ENCODE results near the gene DACT1.

Gene DACT1

DNA sequence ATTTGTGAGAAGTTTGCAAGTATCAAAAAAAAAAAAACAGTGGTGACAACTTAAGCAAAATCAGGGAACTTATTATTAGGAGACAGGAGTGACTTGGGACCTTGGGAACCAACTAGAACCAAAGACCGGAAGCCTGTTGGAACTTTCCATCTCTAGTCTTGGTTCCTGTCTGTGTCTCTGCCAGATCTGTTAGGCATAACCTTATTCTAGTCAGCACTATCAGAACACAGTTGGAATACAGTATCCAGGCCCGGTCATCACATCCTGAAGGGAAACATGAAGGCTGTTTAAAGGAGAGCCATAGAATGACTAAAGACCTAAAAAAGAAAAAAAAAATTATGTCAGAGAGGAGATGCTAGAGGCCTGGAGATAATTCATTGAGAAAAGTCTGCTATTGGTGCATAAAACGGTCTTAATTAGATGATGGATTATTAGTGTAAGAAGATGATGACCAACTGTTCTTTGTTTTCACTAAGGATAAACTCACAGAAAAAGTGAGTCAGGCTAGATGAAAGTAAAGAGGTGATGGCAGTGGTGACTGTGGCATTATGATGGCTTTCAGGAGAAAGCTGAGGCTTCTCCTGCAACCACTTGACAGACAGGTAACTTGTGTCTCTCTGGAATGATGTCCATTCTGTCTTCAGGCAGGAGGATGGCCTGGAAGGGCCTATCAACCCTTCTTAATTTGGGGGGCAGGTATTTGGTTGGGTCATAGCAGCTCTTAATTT lies 28.2 kb downstream of the DACT1 start:
- CTCF ChIA-PET = interaction anchor here (0.8 to 0.9 kb wide), 2 partner anchors 15 to 23 kb away, joined by 3 read pairs; no protein-coding TSS in a partner anchor
- H3K27ac Mint-ChIP-seq = no peak overlapping the region

DNA sequence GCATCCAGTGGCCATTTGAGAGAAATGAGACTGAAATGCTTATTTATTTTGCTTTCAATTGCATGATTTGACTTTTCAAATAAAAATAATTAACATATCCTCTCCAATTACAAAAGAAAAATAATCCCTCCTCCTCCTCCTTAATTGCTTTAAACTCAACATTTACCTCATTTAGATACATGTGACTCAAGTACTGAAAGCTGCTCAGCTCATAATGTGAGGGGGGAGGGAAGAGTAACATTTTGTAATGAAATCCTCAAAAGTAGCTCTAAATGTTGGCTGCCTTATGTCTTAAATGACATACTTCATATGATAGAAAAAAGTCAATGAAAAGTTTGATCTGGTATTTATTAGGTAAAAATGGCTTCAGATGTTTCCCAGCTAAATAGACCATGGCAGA lies 29.0 kb downstream of the DACT1 start:
- Mint-ChIP-seq H3K36me3 (peaks cover 2% of the 10 kb centered on the region), H3K27ac (no peak overlapping the region), H3K9me3 (no peaks in the 10 kb centered on the region), H3K4me1 (peaks cover 32% of the 10 kb centered on the region), H3K27me3 (no peaks in the 10 kb centered on the region), H3K4me3 (no peak overlapping the region)
- CTCF ChIA-PET = interaction anchor here (0.9 kb wide), 1 partner anchor 24 kb away, joined by 3 read pairs; no protein-coding TSS in a partner anchor
- DNase-seq = no peak

More for the DNA sequence above, 28.2 kb downstream of the DACT1 start:
- Mint-ChIP-seq H3K4me1 (peaks cover 35% of the 10 kb centered on the region), H3K9me3 (no peaks in the 10 kb centered on the region), H3K27me3 (no peaks in the 10 kb centered on the region), H3K36me3 (peaks cover 2% of the 10 kb centered on the region), H3K4me3 (no peak overlapping the region)
- no peak for DNase-seq

DNA sequence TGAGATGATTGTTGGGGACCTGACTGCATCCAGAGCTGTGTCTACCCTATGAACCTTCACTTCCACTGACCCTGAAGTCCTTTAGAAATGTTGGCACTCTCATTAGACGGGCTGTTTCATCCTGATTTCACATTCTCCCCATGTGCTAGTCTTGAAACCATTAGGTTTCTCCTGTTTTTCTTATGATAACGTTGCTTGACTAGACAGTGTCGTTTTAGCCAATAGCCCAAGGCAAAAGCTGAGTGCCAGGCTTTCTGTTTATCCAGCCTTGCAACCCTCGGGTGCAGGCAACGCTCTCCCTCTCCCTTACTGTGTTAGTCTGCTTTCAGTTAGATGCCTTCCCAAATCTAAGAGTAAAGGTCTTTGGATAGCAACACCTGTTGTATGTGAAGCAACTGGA lies 30.1 kb downstream of the DACT1 start:
- Mint-ChIP-seq H3K27me3 (peaks cover 3% of the 10 kb centered on the region), H3K27ac (no peak overlapping the region), H3K4me3 (no peak overlapping the region), H3K4me1 (peaks cover 21% of the 10 kb centered on the region), H3K36me3 (peaks cover 2% of the 10 kb centered on the region), H3K9me3 (no peaks in the 10 kb centered on the region)
- no peak for DNase-seq
- CTCF ChIA-PET = no interaction called here

DNA sequence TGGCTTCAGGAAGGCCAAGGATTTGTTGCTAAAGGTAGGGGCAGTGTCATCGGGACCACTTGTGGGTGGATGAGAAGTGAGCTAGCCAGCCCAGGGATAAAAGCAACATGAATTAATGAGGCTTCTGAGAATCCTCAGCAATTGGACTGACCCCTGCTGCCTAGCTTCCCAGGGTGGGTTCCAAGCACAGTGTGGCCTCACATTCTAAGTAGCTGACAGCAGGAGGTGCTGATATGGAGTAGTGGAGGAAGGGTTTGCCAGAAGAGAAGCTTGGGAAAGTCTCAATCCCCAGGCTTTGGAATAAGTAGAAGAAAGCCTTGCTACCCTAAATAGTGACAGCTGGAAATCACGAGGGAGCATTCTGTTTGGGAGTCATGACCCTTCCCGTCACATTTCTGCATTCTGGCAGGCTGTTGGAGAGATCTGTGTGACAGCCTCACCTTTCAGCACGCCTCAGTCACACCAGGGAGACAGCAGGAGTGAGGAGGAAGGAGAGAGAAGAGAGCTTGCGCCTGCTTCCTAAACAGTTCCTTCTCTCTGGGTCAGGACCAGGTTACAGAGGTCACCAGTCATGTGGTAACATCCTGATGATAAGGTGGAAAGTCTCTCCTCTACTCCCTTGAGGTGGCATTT lies 31.2 kb downstream of the DACT1 start:
- CTCF ChIA-PET = no interaction called here
- no peaks in the 10 kb centered on the region for H3K36me3 Mint-ChIP-seq
- H3K4me1 Mint-ChIP-seq = peaks cover 12% of the 10 kb centered on the region
- DNase-seq = no peak
- H3K4me3 Mint-ChIP-seq = no peak overlapping the region
- no peaks in the 10 kb centered on the region for H3K9me3 Mint-ChIP-seq
- no peak overlapping the region for H3K27ac Mint-ChIP-seq
- peaks cover 3% of the 10 kb centered on the region for H3K27me3 Mint-ChIP-seq

DNA sequence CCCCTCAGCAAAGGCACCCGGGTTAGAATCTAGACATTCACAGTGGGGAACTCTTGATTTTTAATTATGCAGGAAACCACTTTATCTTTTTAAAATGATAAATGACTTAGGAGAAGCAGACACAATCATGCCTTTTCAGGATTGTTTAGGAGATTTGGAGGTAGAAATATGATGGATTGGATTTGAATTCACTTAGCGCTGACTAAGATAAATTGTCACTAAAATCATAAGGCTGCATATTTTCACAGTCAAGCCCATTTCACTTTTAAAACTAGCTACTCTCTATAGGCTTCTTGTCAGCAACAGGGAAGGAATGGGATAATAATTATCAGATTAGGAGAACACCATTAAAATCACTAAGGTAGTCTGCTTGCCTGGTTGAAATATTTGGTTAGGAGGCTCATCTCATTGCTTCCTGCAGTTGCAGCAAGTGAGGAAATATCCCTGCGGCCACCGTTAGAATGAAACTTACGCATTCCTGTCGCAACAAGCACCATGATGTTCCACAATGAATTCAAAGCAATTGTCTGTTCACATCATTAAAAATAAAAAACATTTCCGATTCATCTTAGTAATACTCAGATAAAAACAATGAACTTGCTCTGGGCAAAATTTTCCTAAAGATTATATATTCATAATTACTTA lies 31.9 kb downstream of the DACT1 start:
- Mint-ChIP-seq H3K36me3 (no peaks in the 10 kb centered on the region), H3K9me3 (no peaks in the 10 kb centered on the region), H3K4me1 (peaks cover 11% of the 10 kb centered on the region), H3K27ac (no peak overlapping the region), H3K27me3 (peaks cover 3% of the 10 kb centered on the region), H3K4me3 (no peak overlapping the region)
- no peak for DNase-seq
- CTCF ChIA-PET = no interaction called here

DNA sequence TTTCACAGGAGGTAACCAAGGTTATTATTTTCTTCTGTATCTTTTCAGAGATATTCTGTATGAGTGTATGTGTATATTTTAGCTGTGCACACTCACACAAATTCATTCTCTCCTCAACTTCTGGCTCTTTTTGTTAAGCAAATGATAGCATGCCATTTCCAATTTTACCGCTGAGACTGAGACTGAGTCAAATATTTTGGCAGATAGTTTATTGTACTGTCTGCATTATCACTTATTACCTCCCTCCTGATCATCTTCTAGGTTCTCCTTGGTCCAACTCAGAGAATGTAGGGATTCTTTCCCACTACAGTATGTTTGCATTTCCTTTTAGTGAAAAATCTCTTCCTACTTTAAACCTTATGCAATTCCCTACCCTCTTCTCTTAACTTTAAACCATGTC lies 33.3 kb downstream of the DACT1 start:
- Mint-ChIP-seq H3K27me3 (peaks cover 3% of the 10 kb centered on the region), H3K4me3 (no peak overlapping the region), H3K27ac (no peak overlapping the region), H3K9me3 (no peaks in the 10 kb centered on the region), H3K4me1 (peaks cover 3% of the 10 kb centered on the region), H3K36me3 (no peaks in the 10 kb centered on the region)
- CTCF ChIA-PET = no interaction called here
- DNase-seq = no peak

DNA sequence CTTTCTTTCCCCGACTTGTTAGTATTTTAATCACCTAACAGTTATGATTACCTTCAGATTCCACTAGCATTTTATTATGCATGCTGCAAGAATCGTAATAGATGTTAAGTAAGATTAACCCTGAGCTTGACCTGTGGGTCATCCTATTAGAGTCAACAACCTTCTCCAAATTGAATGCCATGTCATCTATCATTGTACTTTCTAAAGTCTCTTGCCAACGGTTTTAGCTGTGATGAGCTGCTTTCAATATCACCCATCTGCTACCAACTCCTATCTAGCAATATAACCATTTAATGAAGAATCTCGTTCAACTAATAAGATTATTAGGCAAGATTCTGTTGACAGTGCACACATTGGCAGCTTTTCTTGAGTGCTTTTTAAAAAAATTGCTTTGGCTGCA lies 33.7 kb downstream of the DACT1 start:
- no peaks in the 10 kb centered on the region for H3K9me3 Mint-ChIP-seq
- DNase-seq = no peak
- H3K27me3 Mint-ChIP-seq = peaks cover 3% of the 10 kb centered on the region
- CTCF ChIA-PET = no interaction called here
- H3K4me1 Mint-ChIP-seq = no peaks in the 10 kb centered on the region
- H3K4me3 Mint-ChIP-seq = no peak overlapping the region
- H3K27ac Mint-ChIP-seq = no peak overlapping the region
- H3K36me3 Mint-ChIP-seq = no peaks in the 10 kb centered on the region

DNA sequence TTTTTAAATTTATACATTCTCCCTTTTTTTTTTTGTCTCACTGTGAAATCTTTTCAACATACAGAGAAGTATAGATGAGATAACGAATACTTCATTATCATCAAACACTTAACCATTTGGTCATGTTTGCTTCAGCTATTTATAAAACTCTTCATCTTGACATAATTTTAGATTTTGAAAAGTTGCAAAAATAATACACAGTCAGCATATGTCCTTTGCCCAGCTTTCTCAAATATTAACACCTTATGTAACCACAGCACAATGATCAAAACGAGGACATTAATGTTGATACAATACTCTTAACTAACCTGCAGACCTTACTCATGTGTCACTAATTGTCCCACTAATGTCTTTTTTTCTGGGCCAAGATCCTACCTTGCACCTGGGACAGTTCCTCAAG lies 36.0 kb downstream of the DACT1 start:
- no peaks in the 10 kb centered on the region for H3K4me1 Mint-ChIP-seq
- no peak for DNase-seq
- no peak overlapping the region for H3K27ac Mint-ChIP-seq
- H3K27me3 Mint-ChIP-seq = peaks cover 8% of the 10 kb centered on the region
- H3K9me3 Mint-ChIP-seq = no peaks in the 10 kb centered on the region
- CTCF ChIA-PET = no interaction called here
- H3K4me3 Mint-ChIP-seq = no peak overlapping the region
- no peaks in the 10 kb centered on the region for H3K36me3 Mint-ChIP-seq

DNA sequence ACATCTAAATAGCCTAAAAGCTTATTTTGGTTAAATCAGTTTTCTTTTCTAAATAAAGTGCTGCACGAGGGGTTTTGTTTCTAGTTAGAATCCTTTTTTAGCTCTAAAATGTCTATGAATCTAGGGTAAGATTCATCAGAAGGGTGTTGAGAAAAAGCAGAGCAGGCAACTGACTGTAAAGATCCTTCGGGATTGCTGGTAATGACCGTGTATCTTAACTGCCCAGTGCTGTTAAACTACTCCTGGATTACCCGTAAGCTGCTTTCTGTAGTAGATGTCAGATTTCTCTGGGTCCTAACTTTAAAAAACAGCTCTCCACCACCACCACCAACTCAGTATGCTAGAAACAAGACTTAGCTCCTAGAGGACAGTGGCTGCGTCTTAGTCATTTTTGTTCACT lies 39.2 kb downstream of the DACT1 start:
- CTCF ChIA-PET = no interaction called here
- no peaks in the 10 kb centered on the region for H3K4me1 Mint-ChIP-seq
- no peak overlapping the region for H3K27ac Mint-ChIP-seq
- no peak overlapping the region for H3K4me3 Mint-ChIP-seq
- no peaks in the 10 kb centered on the region for H3K9me3 Mint-ChIP-seq
- peaks cover 16% of the 10 kb centered on the region for H3K27me3 Mint-ChIP-seq
- no peak for DNase-seq
- H3K36me3 Mint-ChIP-seq = no peaks in the 10 kb centered on the region

DNA sequence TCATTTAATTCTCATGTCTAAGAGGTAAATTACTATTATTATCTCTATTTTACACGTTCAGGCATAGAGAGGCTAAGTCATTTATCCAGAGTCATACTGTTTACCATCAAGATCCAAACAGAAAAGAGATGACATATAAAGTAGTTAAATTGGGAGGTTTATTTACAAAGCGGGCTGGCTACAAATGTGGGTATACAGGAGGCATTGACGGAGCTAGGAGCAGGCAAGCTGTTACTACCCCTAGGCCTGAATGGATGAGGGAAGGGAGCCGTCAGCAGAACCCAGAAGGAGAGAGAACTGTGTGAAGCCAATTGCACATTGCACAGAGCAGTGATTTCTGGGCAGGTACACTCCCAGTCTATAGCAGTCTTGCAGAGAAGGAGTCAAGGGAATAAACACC lies 39.8 kb downstream of the DACT1 start:
- Mint-ChIP-seq H3K36me3 (no peaks in the 10 kb centered on the region), H3K4me3 (no peak overlapping the region), H3K27me3 (peaks cover 14% of the 10 kb centered on the region), H3K27ac (no peak overlapping the region), H3K4me1 (no peaks in the 10 kb centered on the region), H3K9me3 (no peaks in the 10 kb centered on the region)
- CTCF ChIA-PET = no interaction called here
- no peak for DNase-seq

DNA sequence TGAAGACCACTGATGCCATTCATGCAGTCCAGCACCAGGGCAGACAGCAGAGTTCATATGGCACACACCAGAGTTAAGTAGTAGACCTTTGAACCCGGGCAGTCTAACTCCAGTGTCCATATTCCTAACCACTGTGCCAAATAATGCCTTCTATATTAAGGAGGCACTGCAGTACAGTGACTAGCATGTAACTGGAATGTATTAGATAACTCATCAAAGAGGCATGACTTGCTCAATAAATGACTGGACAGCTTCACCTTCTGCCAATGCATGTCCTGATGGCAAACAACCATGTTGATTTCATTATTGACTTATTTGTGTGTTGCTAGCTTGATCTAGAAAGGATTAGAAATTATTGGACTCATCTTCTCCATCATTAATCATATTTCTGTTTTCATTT lies 40.2 kb downstream of the DACT1 start:
- no peaks in the 10 kb centered on the region for H3K9me3 Mint-ChIP-seq
- CTCF ChIA-PET = no interaction called here
- H3K27ac Mint-ChIP-seq = no peak overlapping the region
- DNase-seq = no peak
- no peaks in the 10 kb centered on the region for H3K4me1 Mint-ChIP-seq
- H3K4me3 Mint-ChIP-seq = no peak overlapping the region
- H3K36me3 Mint-ChIP-seq = no peaks in the 10 kb centered on the region
- peaks cover 14% of the 10 kb centered on the region for H3K27me3 Mint-ChIP-seq

DNA sequence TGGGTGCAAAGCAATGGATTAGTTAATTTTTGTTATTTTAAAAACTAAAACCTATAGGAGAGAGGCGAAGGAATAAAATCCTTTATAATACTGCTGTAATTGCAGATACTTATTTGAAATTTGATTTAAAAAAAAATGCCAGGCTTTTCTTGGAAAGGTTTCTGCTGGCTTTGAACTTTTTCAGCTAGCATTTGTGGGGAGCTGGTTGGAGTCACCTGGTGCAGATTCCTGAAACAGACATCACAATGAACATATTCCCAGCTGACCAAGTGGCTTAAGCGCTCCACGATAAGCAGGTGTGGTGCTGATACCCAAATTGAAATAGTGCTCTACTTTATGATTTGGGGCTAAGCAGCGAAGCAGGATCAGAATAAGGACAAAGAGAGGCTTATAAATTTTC lies 42.9 kb downstream of the DACT1 start:
- no peak overlapping the region for H3K27ac Mint-ChIP-seq

DNA sequence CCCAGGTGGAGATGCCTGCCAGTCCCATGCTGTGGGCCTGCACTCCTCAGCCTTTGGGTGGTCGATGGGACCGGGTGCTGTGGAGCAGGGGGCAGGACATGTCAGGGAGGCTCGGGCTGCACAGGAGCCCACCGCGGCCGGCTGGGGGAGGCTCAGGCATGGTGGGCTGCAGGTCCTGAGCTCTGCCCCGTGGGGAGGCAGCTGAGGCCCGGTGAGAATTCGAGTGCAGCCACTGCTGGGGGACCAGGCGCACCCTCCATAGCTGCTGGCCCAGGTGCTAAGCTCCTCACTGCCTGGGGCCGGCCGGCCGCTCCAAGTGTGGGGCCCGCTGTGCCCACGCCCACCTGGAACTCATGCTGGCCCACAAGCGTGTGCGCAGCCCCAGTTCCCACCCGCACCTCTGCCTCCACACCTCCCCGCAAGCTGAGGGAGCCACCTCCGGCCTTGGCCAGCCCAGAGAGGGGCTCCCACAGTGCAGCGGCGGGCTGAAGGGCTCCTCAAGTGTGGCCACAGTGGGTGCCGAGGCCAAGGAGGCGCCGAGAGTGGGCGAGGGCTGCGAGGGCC lies 49.6 kb downstream of the DACT1 start:
- no peak overlapping the region for H3K27ac Mint-ChIP-seq
- no peaks in the 10 kb centered on the region for H3K36me3 Mint-ChIP-seq
- no peaks in the 10 kb centered on the region for H3K4me1 Mint-ChIP-seq
- CTCF ChIA-PET = no interaction called here
- H3K4me3 Mint-ChIP-seq = no peak overlapping the region
- no peaks in the 10 kb centered on the region for H3K27me3 Mint-ChIP-seq
- no peak for DNase-seq
- no peaks in the 10 kb centered on the region for H3K9me3 Mint-ChIP-seq

More for the DNA sequence above, 42.9 kb downstream of the DACT1 start:
- peaks cover 14% of the 10 kb centered on the region for H3K27me3 Mint-ChIP-seq
- H3K36me3 Mint-ChIP-seq = no peaks in the 10 kb centered on the region
- no peak overlapping the region for H3K4me3 Mint-ChIP-seq
- no peaks in the 10 kb centered on the region for H3K4me1 Mint-ChIP-seq
- DNase-seq = no peak
- H3K9me3 Mint-ChIP-seq = no peaks in the 10 kb centered on the region
- CTCF ChIA-PET = no interaction called here

DNA sequence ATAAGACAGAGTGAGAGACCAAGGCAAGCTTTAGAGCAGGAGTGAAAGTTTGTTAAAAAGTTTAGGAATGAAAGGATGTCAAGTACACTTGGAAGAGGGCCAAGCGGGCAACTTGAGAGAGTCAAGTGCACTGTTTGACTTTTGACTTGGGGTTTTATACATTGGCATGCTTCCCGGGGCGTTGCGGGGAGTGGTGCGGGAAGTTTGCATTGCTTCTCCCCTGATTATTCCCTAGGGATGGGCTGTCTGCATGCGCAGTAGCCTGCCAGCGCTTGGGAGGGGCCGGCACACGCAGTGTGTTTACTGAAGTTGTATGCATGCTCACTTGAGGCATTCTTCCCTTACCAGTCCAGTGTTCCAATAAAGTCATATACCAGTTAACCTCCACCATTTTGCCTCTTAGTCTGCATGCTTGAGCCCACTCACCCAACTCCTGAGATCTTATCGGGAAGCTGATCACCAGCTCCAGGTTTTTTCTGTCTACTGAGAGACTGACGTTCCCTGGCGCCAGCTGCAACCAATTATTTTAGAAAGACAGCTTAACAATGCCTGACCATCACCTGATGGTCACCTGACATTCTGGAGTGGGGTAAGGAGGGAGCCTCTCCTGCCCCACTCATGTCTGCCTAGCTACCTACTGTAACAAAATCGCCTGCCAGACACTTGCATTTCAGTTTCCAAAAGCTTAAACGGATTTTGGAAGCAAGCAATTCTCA lies 53.2 kb downstream of the DACT1 start:
- Mint-ChIP-seq H3K36me3 (no peaks in the 10 kb centered on the region), H3K4me1 (no peaks in the 10 kb centered on the region), H3K27ac (no peak overlapping the region), H3K4me3 (no peak overlapping the region), H3K9me3 (no peaks in the 10 kb centered on the region), H3K27me3 (peaks cover 4% of the 10 kb centered on the region)
- no peak for DNase-seq
- CTCF ChIA-PET = no interaction called here

Data from activated naive CD4-positive, alpha-beta T cell treated with anti-CD3 and anti-CD28 coated beads, Interleukin-2, amount 10 ng/mL, durations not matched to agents 7 days and 5 days (primary cell).